WTC11 (cell line): Measurements from ENCODE around the gene NUP85. TPM values are rescaled to one million over a fixed set of nuclear protein-coding genes. Genes with fewer than 3 reads are reported as not detected.

Experiments
- ATAC-seq: fragments of 200-7000 bp; cut with Tn5 transposase; 2 replicates; pipeline ENCODE4 v1.10.0; 2021; ENCODE audit warnings: mild to moderate bottlenecking, moderate library complexity
- CTCF ChIA-PET: fragments of 300-600 bp; sonication (Branson Sonifier 250); formaldehyde crosslinking; loops from one replicate; lab custom pipeline; 2021; ENCODE audit warnings: antibody characterized with exemption; lab: Charles Lee
- POLR2A ChIA-PET: fragments of 350-600 bp; sonication (Branson Sonifier 250); formaldehyde crosslinking; loops from one replicate; lab custom pipeline; 2021; ENCODE audit warnings: antibody characterized with exemption; lab: Charles Lee
- DNase-seq: peaks from one replicate; pipeline ENCODE4 v3.0.0; 2021; ENCODE audit warnings: low spot score
- H3K27ac Mint-ChIP-seq: 2 replicates; pipeline ENCODE4 v1.8.0; 2021; ENCODE audit warnings: mixed read lengths
- H3K27me3 Mint-ChIP-seq: 2 replicates; pipeline ENCODE4 v1.8.0; 2021; ENCODE audit warnings: low read depth, mild to moderate bottlenecking, moderate library complexity, mixed read lengths
- H3K36me3 Mint-ChIP-seq: 2 replicates; pipeline ENCODE4 v1.8.0; 2021; ENCODE audit warnings: mixed read lengths
- H3K4me1 Mint-ChIP-seq: 2 replicates; pipeline ENCODE4 v1.8.0; 2022; ENCODE audit warnings: mixed read lengths
- H3K4me3 Mint-ChIP-seq: 2 replicates; pipeline ENCODE4 v1.8.0; 2021; ENCODE audit warnings: mild to moderate bottlenecking, moderate library complexity, mixed read lengths
- H3K9me3 Mint-ChIP-seq: 2 replicates; pipeline ENCODE4 v1.8.0; 2021; ENCODE audit warnings: mixed read lengths
- E2F4 ChIP-seq: sonication (generic); formaldehyde crosslinking; IDR thresholded peaks from 2 replicates; pipeline ENCODE4 v1.8.1; 2022; ENCODE audit warnings: low read depth, mild to moderate bottlenecking, moderate library complexity, missing genetic modification reagents, borderline replicate concordance
- FOXP1 ChIP-seq: sonication (generic); formaldehyde crosslinking; IDR thresholded peaks from 2 replicates; pipeline ENCODE4 v1.8.0; 2022; ENCODE audit warnings: missing genetic modification reagents, mild to moderate bottlenecking, moderate library complexity, borderline replicate concordance
- GTF2I ChIP-seq: fragments of 250-450 bp; sonication (Bioruptor Pico); conservative IDR thresholded peaks from 2 replicates; pipeline ENCODE4 v1.4.0; 2021; ENCODE audit warnings: mild to moderate bottlenecking
- KAT7 ChIP-seq: sonication (generic); formaldehyde crosslinking; IDR thresholded peaks from 2 replicates; pipeline ENCODE4 v1.8.1; 2023; ENCODE audit warnings: missing genetic modification reagents, mild to moderate bottlenecking, borderline replicate concordance
- ZBTB21 ChIP-seq: sonication (generic); formaldehyde crosslinking; IDR thresholded peaks from 2 replicates; pipeline ENCODE4 v1.8.1; 2023; ENCODE audit warnings: mild to moderate bottlenecking, missing genetic modification reagents, borderline replicate concordance
- ZNF671 ChIP-seq: fragments of 250-450 bp; sonication (Bioruptor Pico); IDR thresholded peaks from 2 replicates; pipeline ENCODE4 v1.8.0; 2021; ENCODE audit warnings: mild to moderate bottlenecking
- total RNA-seq: library from RNA; stranded (reverse); gene quantifications from 3 replicates; pipeline ENCODE4 v1.2.3, GENCODE V29; 2021
- TF ChIP-seq, protein P1 (sequence below): fragments of 250-450 bp; sonication (Bioruptor Pico); conservative IDR thresholded peaks from 2 replicates; pipeline ENCODE4 v1.9.0; 2021; ENCODE audit warnings: mild to moderate bottlenecking
- TF ChIP-seq, protein P2 (sequence below): sonication (generic); formaldehyde crosslinking; conservative IDR thresholded peaks from 2 replicates; pipeline ENCODE4 v1.8.1; 2023; ENCODE audit warnings: mild to moderate bottlenecking, low read depth, missing genetic modification reagents, moderate library complexity
- TF ChIP-seq, protein P3 (sequence below): fragments of 250-450 bp; sonication (Bioruptor Pico); IDR thresholded peaks from 2 replicates; pipeline ENCODE4 v1.8.0; 2021; ENCODE audit warnings: mild to moderate bottlenecking
- TF ChIP-seq, protein P4 (sequence below): sonication (generic); formaldehyde crosslinking; IDR thresholded peaks from 2 replicates; pipeline ENCODE4 v1.8.0; 2022; ENCODE audit warnings: mild to moderate bottlenecking, missing genetic modification reagents
- TF ChIP-seq, protein P5 (sequence below): fragments of 250-450 bp; sonication (Bioruptor Pico); IDR thresholded peaks from 2 replicates; pipeline ENCODE4 v1.9.0; 2021; ENCODE audit warnings: mild to moderate bottlenecking
- TF ChIP-seq, protein P6 (sequence below): sonication (generic); formaldehyde crosslinking; IDR thresholded peaks from 2 replicates; pipeline ENCODE4 v1.8.0; 2023; ENCODE audit warnings: mild to moderate bottlenecking, missing genetic modification reagents
- TF ChIP-seq, protein P7 (sequence below): sonication (generic); formaldehyde crosslinking; IDR thresholded peaks from 2 replicates; pipeline ENCODE4 v1.8.1; 2023; ENCODE audit warnings: mild to moderate bottlenecking, missing genetic modification reagents, moderate library complexity

The NUP85 gene
- total RNA-seq, 1 experiment from 2014 or later: 109 TPM

- TF ChIP-seq, protein P1, sequence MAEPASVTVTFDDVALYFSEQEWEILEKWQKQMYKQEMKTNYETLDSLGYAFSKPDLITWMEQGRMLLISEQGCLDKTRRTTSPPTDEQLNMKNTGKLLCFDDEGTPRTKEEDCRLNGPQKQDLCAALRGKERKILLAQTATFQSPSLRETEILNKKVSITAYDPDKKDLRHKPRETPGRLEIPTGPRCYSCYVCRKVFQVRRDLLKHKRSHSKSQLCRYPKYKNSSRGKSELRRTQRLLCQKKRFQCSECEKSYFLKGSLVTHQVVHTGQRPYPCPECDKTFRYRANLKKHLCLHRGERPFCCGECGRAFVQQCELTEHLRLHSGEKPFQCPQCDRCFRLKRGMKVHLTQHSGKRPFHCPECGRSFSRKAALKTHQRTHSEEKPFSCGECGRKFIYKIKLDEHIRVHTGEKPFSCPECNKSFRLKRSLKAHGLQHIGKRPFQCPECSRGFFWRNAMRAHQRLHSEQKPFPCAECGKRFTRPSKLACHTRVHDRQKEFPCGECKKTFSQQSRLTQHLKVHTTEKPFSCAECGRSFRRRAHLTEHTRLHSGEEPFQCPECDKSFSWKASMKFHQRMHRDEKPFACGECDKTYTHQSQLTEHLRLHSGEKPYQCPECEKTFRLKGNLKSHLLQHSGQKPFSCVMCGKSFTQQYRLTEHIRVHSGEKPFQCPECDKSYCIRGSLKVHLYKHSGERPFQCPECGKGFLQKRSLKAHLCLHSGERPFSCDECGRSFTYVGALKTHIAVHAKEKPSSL (CRISPR knock-in tag): no peak
- TF ChIP-seq ZBTB21 (CRISPR knock-in tag): no peak
- TF ChIP-seq, protein P2, sequence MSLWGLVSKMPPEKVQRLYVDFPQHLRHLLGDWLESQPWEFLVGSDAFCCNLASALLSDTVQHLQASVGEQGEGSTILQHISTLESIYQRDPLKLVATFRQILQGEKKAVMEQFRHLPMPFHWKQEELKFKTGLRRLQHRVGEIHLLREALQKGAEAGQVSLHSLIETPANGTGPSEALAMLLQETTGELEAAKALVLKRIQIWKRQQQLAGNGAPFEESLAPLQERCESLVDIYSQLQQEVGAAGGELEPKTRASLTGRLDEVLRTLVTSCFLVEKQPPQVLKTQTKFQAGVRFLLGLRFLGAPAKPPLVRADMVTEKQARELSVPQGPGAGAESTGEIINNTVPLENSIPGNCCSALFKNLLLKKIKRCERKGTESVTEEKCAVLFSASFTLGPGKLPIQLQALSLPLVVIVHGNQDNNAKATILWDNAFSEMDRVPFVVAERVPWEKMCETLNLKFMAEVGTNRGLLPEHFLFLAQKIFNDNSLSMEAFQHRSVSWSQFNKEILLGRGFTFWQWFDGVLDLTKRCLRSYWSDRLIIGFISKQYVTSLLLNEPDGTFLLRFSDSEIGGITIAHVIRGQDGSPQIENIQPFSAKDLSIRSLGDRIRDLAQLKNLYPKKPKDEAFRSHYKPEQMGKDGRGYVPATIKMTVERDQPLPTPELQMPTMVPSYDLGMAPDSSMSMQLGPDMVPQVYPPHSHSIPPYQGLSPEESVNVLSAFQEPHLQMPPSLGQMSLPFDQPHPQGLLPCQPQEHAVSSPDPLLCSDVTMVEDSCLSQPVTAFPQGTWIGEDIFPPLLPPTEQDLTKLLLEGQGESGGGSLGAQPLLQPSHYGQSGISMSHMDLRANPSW: no peak
- TF ChIP-seq, protein P3, sequence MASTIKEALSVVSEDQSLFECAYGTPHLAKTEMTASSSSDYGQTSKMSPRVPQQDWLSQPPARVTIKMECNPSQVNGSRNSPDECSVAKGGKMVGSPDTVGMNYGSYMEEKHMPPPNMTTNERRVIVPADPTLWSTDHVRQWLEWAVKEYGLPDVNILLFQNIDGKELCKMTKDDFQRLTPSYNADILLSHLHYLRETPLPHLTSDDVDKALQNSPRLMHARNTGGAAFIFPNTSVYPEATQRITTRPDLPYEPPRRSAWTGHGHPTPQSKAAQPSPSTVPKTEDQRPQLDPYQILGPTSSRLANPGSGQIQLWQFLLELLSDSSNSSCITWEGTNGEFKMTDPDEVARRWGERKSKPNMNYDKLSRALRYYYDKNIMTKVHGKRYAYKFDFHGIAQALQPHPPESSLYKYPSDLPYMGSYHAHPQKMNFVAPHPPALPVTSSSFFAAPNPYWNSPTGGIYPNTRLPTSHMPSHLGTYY (CRISPR knock-in tag): no peak
These were observed 67.3 kb downstream of the NUP85 start (continued) for GRCh38 chr17:75272848-75273184.

DNA sequence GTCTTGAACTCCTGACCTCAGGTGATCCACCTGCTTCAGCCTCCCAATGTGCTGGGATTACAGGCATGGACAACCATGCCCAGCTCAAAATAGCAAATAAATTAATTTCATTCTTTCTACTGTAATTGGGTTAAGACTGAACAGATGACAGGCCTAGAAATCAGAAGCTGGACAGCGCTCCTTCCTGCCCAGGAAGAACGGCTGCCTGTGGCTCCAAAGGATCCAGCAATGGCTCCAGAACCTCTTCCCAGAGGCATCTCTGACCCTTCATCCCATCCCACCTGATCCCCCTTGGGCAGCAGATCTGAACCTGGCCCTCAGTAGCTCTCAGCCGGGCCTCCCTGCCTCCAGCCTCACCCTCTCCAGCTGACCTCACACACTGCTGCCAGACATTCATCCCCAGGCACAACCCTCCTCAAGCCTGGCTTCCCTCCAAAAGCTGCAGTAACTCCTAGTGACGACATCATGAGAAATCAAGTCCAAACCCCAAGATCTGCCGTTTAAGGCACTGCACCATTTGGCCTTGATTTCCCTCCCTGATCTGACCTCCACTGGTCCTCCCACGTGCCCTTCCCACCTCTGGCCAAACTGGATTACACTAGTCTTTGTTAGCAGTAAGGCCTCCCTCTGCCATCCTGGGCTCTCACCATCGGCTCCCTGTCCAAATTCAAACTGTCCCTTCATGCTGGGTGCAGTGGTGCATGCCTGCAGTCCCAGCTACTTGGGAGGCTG, 68.7 kb downstream of the NUP85 start:
- POLR2A ChIA-PET: interaction anchor here (1.2 kb wide), 1 partner anchor 15 kb away, joined by 4 read pairs; the partner anchor contains the start of gene SLC25A19
- Mint-ChIP-seq H3K36me3 (peaks cover 20% of the 10 kb centered on the region), H3K4me3 (no peak overlapping the region), H3K27ac (no peak overlapping the region), H3K4me1 (peaks cover 8% of the 10 kb centered on the region), H3K9me3 (no peaks in the 10 kb centered on the region)
- CTCF ChIA-PET: interaction anchor here (1.7 kb wide), 1 partner anchor 15 kb away, joined by 6 read pairs; the partner anchor contains the start of gene SLC25A19
- ATAC-seq (no peak), DNase-seq (no peak)
- TF ChIP-seq, protein P4, sequence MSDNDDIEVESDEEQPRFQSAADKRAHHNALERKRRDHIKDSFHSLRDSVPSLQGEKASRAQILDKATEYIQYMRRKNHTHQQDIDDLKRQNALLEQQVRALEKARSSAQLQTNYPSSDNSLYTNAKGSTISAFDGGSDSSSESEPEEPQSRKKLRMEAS (CRISPR knock-in tag): no peak
- TF ChIP-seq, protein P5, sequence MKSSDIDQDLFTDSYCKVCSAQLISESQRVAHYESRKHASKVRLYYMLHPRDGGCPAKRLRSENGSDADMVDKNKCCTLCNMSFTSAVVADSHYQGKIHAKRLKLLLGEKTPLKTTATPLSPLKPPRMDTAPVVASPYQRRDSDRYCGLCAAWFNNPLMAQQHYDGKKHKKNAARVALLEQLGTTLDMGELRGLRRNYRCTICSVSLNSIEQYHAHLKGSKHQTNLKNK (CRISPR knock-in tag): no peak
- no peak for TF ChIP-seq E2F4 (CRISPR knock-in tag)
- TF ChIP-seq, protein P6, sequence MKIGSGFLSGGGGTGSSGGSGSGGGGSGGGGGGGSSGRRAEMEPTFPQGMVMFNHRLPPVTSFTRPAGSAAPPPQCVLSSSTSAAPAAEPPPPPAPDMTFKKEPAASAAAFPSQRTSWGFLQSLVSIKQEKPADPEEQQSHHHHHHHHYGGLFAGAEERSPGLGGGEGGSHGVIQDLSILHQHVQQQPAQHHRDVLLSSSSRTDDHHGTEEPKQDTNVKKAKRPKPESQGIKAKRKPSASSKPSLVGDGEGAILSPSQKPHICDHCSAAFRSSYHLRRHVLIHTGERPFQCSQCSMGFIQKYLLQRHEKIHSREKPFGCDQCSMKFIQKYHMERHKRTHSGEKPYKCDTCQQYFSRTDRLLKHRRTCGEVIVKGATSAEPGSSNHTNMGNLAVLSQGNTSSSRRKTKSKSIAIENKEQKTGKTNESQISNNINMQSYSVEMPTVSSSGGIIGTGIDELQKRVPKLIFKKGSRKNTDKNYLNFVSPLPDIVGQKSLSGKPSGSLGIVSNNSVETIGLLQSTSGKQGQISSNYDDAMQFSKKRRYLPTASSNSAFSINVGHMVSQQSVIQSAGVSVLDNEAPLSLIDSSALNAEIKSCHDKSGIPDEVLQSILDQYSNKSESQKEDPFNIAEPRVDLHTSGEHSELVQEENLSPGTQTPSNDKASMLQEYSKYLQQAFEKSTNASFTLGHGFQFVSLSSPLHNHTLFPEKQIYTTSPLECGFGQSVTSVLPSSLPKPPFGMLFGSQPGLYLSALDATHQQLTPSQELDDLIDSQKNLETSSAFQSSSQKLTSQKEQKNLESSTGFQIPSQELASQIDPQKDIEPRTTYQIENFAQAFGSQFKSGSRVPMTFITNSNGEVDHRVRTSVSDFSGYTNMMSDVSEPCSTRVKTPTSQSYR: no peak
- TF ChIP-seq KAT7: no peak
- TF ChIP-seq, all 79 proteins: peak for 0
- no peaks in the 10 kb centered on the region for H3K27me3 Mint-ChIP-seq

GRCh38 chr17:75277664-75278071, 72.2 kb downstream of the NUP85 start:
- no peak for DNase-seq
- POLR2A ChIA-PET: no interaction called here
- no peak overlapping the region for H3K27ac Mint-ChIP-seq
- no peaks in the 10 kb centered on the region for H3K27me3 Mint-ChIP-seq
- CTCF ChIA-PET: interaction anchor here (0.7 to 2.2 kb wide), 5 partner anchors 11 to 316 kb away, joined by 3 to 10 read pairs (median 5); partner anchors contain the start of gene SLC25A19
- peaks cover 27% of the 10 kb centered on the region for H3K36me3 Mint-ChIP-seq
- no peak for ATAC-seq
- H3K9me3 Mint-ChIP-seq: no peaks in the 10 kb centered on the region
- H3K4me1 Mint-ChIP-seq: no peaks in the 10 kb centered on the region
- no peak overlapping the region for H3K4me3 Mint-ChIP-seq
- TF ChIP-seq ZNF671 (no peak), FOXP1 (CRISPR knock-in tag) (no peak), GTF2I (CRISPR knock-in tag) (no peak)
- TF ChIP-seq, protein P6: no peak
- TF ChIP-seq, protein P7, sequence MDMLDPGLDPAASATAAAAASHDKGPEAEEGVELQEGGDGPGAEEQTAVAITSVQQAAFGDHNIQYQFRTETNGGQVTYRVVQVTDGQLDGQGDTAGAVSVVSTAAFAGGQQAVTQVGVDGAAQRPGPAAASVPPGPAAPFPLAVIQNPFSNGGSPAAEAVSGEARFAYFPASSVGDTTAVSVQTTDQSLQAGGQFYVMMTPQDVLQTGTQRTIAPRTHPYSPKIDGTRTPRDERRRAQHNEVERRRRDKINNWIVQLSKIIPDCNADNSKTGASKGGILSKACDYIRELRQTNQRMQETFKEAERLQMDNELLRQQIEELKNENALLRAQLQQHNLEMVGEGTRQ (CRISPR knock-in tag): no peak
